ELR (cell line): Measurements from ENCODE around the gene NRBF2.
A peak's percentile ranks its signal among the peaks of the same experiment; 100 is the strongest.

ENCODE experiments used
- DNase-seq: peaks from one replicate; pipeline ENCODE4 v3.0.0-alpha.2; 2015; ENCODE audit warnings: low read depth

NRBF2 gene

DNA sequence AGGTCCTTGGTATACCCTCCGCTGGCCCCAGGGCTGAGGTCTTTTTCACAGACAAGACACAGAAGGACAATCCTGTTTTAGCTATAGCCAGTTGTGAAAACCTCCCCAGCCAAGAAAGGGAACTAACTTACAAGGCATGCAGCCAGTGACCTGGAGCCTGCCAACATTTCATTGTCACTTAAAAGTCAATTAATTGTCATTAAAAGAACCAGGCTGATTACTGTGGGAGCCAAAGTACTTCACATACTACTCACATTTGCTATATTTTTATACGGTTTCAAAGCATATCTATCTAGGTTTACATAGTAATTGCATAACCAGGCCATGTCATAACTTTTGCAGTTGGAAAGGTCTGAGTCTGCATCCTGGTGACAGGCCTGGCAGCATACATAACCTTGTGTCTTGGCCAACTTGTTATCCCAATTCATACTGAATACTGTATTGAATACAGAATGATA lies 31.1 kb downstream of the NRBF2 start:
- no peak for DNase-seq

GRCh38 chr10:63165249-63165648 lies 32.1 kb downstream of the NRBF2 start:
- no peak for DNase-seq

DNA sequence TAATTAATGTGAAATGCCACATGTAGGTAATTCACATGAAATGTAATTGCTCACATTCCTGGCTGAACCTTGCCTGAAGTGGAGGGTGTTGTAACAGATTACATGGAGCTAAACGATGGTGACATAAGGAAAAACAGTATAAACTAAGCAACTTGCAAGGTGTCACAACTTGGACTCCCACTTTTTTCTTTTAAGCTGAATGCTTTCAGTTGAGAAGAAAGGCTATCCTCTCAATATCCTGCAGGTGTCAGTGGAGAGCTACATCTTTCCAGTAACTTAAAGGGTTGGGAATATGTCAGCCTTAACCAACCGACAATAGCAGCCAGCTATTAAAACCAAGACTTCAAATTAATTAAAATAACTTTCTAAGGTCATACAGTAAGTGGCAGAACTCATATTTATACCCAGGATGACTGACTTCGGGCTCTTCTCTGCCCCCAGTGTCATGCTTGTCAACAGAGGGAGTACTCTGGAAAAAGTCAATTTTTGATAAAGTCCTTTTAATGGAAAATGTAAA lies 33.7 kb downstream of the NRBF2 start:
- DNase-seq: peak; percentile 83

- no peak for DNase-seq
Measured at GRCh38 chr10:63168821-63169462, 35.8 kb downstream of the NRBF2 start.

- DNase-seq: no peak
Measured at GRCh38 chr10:63169624-63170023, 36.5 kb downstream of the NRBF2 start.

GRCh38 chr10:63171255-63171855 lies 38.2 kb downstream of the NRBF2 start:
- no peak for DNase-seq

DNA sequence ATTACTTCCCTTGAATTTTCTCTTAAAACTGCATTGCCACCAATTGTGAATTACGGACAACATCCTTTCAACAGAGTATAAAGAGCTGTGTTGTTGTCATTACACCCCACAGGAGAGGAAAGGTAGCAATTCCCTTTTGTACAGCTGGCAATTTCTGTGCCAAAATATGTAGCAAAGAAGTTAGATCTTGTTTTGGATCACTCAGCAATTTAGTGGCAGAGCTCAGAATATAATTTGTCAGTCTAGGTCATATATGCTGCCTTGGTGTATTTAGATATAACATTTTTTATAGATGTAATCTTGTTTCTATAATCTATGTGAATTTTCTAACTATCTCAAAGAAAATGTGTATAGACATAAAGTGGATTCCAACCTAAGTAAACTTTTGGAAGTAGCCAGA lies 38.8 kb downstream of the NRBF2 start:
- DNase-seq: no peak

DNA sequence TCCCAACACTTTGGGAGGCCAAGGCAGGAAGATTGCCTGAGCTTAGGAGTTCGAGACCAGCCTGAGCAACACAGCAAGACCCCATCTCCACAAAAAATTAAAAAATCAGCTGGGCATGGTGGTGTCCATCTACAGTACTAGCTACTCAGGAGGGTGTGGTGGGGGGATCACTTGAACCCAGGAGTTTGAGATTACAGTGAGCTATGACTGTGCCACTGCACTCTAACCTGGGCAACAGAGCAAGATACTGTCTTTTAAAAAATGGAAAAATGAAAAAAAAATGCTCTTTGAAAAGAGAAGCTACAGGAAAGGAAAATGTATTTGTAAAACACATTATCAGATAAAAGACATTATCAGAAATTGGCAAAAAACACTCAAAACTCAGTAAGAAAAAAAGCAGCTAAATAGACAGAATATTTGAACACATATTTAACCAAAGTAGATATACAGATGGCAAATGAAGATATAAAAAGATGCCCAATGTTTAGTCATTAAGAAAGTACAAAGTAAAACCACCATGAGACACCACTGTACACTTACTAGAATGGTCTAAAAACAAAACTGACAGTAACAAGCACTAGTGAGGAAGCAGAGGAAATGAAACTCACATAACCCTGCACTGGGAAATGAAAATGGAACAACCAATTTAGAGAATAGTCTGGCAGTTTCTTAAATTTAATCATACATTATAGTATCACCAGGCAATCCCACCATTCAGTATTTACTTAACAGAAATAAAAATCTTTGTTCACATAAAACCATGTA lies 40.5 kb downstream of the NRBF2 start:
- DNase-seq: no peak

DNA sequence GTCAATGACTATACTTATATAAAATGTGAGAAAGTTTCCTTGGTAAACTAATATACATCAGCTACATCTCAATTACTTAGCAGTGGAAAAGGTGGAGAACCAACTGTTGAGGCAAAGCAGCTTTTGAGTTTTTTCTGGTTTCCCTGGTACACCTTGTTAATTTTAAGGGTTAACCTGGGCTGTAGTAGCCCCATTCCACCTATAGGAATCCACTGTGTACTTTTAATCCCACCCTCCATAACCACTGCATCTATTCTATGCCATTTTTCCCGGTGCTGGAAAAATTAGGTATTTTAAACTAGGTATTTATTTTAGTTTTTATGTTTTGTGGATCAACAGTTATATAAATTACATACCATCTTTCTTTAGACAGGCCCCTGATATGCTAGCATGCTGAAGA lies 42.4 kb downstream of the NRBF2 start:
- no peak for DNase-seq

DNA sequence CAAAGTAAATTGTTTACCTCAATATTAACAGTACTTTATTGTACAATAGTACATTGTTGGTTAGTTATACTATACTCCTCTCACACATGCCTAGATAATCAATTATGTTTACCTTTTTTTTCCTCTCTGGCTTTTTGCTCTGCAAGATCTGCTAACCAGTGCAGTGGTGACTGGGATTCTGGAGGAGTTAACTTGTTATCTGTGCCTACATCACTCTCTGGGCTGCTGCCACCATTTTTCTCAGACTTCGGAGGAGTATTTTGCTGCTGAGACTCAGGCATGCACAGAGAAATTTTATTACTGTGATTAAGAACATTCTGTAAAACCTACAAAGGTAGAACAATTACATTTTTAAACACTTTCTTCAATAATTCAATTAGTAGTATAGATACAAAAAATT lies 59.7 kb downstream of the NRBF2 start:
- DNase-seq: no peak

DNA sequence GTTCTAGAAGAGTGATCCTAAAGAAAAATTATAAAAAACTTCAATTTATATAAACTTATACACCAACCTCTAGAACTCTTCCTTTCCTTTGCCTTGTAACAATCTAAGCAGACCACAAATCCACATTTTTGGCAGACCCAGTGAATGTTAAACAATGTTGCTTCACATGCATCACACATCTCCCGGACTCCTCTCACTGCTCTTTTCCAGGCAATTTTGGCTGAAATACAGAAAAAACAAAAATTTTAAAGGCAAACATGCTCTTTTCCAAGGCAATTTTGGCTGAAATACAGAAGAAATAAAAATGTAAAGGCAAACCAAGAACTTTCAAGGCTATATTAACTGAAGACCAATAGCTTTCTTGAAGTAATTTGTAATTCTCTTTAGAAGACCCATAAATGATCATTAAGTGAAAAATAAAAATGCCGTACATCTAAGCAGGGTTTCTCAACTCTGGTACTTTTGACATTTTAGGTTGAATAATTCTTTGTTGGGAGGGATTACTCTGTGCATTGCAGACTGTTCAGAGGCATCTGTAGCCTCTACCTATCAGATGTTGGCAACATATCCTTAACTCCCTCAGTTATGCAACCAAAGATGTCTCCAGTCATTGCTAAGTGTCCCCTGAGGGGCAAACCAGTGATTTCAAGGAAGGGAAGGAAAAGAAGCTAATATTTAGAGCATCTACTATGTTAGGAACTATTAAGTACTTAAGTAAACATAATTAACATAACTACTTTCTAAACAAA lies 64.4 kb downstream of the NRBF2 start:
- DNase-seq: no peak

- no peak for DNase-seq
Measured at GRCh38 chr10:63199716-63200115, 66.6 kb downstream of the NRBF2 start.

GRCh38 chr10:63200431-63200830 lies 67.3 kb downstream of the NRBF2 start:
- DNase-seq: no peak

DNA sequence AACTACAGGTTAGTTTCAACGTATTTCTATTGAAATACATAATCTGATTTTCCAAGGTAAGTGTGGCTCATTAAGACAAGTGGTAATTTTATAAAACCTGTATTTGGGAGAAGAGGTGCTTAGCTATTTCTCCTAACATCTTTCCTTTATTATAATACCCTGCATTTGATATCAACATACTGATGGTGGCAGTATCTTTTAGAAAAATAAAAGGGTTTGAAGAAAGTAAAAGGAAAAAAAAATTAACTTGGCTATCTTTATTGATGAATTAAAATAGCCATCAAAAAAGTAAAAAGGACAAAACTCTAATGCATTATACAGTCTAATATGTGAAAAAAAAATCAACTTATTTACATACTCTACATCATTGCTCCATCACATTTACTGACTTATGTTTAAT lies 68.0 kb downstream of the NRBF2 start:
- DNase-seq: no peak
